Activated naive CD4-positive, alpha-beta T cell treated with anti-CD3 and anti-CD28 coated beads, Interleukin-2, amount 50 U/mL, for 24 hours (primary cell): ENCODE results near the gene SLC27A2.

Experiments
- H3K27ac Mint-ChIP-seq: one replicate; pipeline ENCODE4 v1.8.0; 2021; ENCODE audit warnings: mild to moderate bottlenecking, mixed read lengths
- H3K27me3 Mint-ChIP-seq: one replicate; pipeline ENCODE4 v1.8.0; 2021; ENCODE audit warnings: mixed read lengths
- H3K36me3 Mint-ChIP-seq: one replicate; pipeline ENCODE4 v1.8.0; 2021; ENCODE audit warnings: mixed read lengths
- H3K4me1 Mint-ChIP-seq: one replicate; pipeline ENCODE4 v1.8.0; 2021; ENCODE audit warnings: mixed read lengths
- H3K4me3 Mint-ChIP-seq: one replicate; pipeline ENCODE4 v1.8.0; 2021; ENCODE audit warnings: mild to moderate bottlenecking, mixed read lengths
- H3K9me3 Mint-ChIP-seq: one replicate; pipeline ENCODE4 v1.8.0; 2021; ENCODE audit warnings: mixed read lengths

Gene SLC27A2

GRCh38 chr15:50206020-50206419, 24.0 kb downstream of the SLC27A2 start:
- no peaks in the 10 kb centered on the region for H3K4me1 Mint-ChIP-seq
- H3K36me3 Mint-ChIP-seq: peaks cover 3% of the 10 kb centered on the region
- peaks cover 3% of the 10 kb centered on the region for H3K27me3 Mint-ChIP-seq
- H3K27ac Mint-ChIP-seq: no peak overlapping the region
- H3K4me3 Mint-ChIP-seq: no peak overlapping the region
- peaks cover 2% of the 10 kb centered on the region for H3K9me3 Mint-ChIP-seq

GRCh38 chr15:50209809-50210208, 27.8 kb downstream of the SLC27A2 start:
- Mint-ChIP-seq H3K36me3 (peaks cover 6% of the 10 kb centered on the region), H3K4me1 (no peaks in the 10 kb centered on the region), H3K4me3 (no peak overlapping the region), H3K27me3 (peaks cover 5% of the 10 kb centered on the region), H3K9me3 (peaks cover 19% of the 10 kb centered on the region), H3K27ac (no peak overlapping the region)

- peaks cover 6% of the 10 kb centered on the region for H3K36me3 Mint-ChIP-seq
- no peak overlapping the region for H3K4me3 Mint-ChIP-seq
- no peak overlapping the region for H3K27ac Mint-ChIP-seq
- peaks cover 7% of the 10 kb centered on the region for H3K27me3 Mint-ChIP-seq
- no peaks in the 10 kb centered on the region for H3K4me1 Mint-ChIP-seq
- peaks cover 19% of the 10 kb centered on the region for H3K9me3 Mint-ChIP-seq
These were observed 28.6 kb downstream of the SLC27A2 start for GRCh38 chr15:50210462-50211157.

- no peaks in the 10 kb centered on the region for H3K36me3 Mint-ChIP-seq
- no peak overlapping the region for H3K27ac Mint-ChIP-seq
- H3K27me3 Mint-ChIP-seq: peaks cover 8% of the 10 kb centered on the region
- no peaks in the 10 kb centered on the region for H3K9me3 Mint-ChIP-seq
- no peak overlapping the region for H3K4me3 Mint-ChIP-seq
- H3K4me1 Mint-ChIP-seq: no peaks in the 10 kb centered on the region
These were observed 36.3 kb downstream of the SLC27A2 start for GRCh38 chr15:50218291-50218690.

GRCh38 chr15:50218691-50219090, 36.7 kb downstream of the SLC27A2 start:
- Mint-ChIP-seq H3K27ac (no peak overlapping the region), H3K9me3 (no peaks in the 10 kb centered on the region), H3K4me3 (no peak overlapping the region), H3K36me3 (no peaks in the 10 kb centered on the region), H3K4me1 (no peaks in the 10 kb centered on the region), H3K27me3 (peaks cover 8% of the 10 kb centered on the region)

- no peaks in the 10 kb centered on the region for H3K4me1 Mint-ChIP-seq
- H3K27me3 Mint-ChIP-seq: peaks cover 8% of the 10 kb centered on the region
- no peaks in the 10 kb centered on the region for H3K9me3 Mint-ChIP-seq
- no peak overlapping the region for H3K27ac Mint-ChIP-seq
- H3K36me3 Mint-ChIP-seq: no peaks in the 10 kb centered on the region
- no peak overlapping the region for H3K4me3 Mint-ChIP-seq
These were observed 37.8 kb downstream of the SLC27A2 start for GRCh38 chr15:50219820-50220219.

- H3K9me3 Mint-ChIP-seq: no peaks in the 10 kb centered on the region
- H3K27me3 Mint-ChIP-seq: no peaks in the 10 kb centered on the region
- H3K4me1 Mint-ChIP-seq: no peaks in the 10 kb centered on the region
- H3K27ac Mint-ChIP-seq: no peak overlapping the region
- no peak overlapping the region for H3K4me3 Mint-ChIP-seq
- no peaks in the 10 kb centered on the region for H3K36me3 Mint-ChIP-seq
These were observed 40.2 kb downstream of the SLC27A2 start for GRCh38 chr15:50222181-50222580.

GRCh38 chr15:50224606-50225005, 42.6 kb downstream of the SLC27A2 start:
- Mint-ChIP-seq H3K9me3 (no peaks in the 10 kb centered on the region), H3K4me1 (no peaks in the 10 kb centered on the region), H3K27me3 (no peaks in the 10 kb centered on the region), H3K36me3 (no peaks in the 10 kb centered on the region), H3K4me3 (no peak overlapping the region), H3K27ac (no peak overlapping the region)

GRCh38 chr15:50225057-50225456, 43.1 kb downstream of the SLC27A2 start:
- Mint-ChIP-seq H3K36me3 (no peaks in the 10 kb centered on the region), H3K27ac (no peak overlapping the region), H3K9me3 (no peaks in the 10 kb centered on the region), H3K27me3 (no peaks in the 10 kb centered on the region), H3K4me1 (no peaks in the 10 kb centered on the region), H3K4me3 (no peak overlapping the region)

- no peak overlapping the region for H3K4me3 Mint-ChIP-seq
- H3K9me3 Mint-ChIP-seq: no peaks in the 10 kb centered on the region
- no peaks in the 10 kb centered on the region for H3K4me1 Mint-ChIP-seq
- H3K27ac Mint-ChIP-seq: no peak overlapping the region
- no peaks in the 10 kb centered on the region for H3K36me3 Mint-ChIP-seq
- no peaks in the 10 kb centered on the region for H3K27me3 Mint-ChIP-seq
These were observed 43.9 kb downstream of the SLC27A2 start for GRCh38 chr15:50225938-50226337.

- Mint-ChIP-seq H3K36me3 (no peaks in the 10 kb centered on the region), H3K4me1 (no peaks in the 10 kb centered on the region), H3K9me3 (no peaks in the 10 kb centered on the region), H3K27me3 (no peaks in the 10 kb centered on the region), H3K27ac (no peak overlapping the region), H3K4me3 (no peak overlapping the region)
These were observed 45.1 kb downstream of the SLC27A2 start for GRCh38 chr15:50227076-50227475.

GRCh38 chr15:50228866-50229265, 46.9 kb downstream of the SLC27A2 start:
- no peaks in the 10 kb centered on the region for H3K36me3 Mint-ChIP-seq
- H3K4me1 Mint-ChIP-seq: no peaks in the 10 kb centered on the region
- H3K4me3 Mint-ChIP-seq: no peak overlapping the region
- H3K27ac Mint-ChIP-seq: no peak overlapping the region
- no peaks in the 10 kb centered on the region for H3K27me3 Mint-ChIP-seq
- no peaks in the 10 kb centered on the region for H3K9me3 Mint-ChIP-seq

GRCh38 chr15:50229336-50229735, 47.3 kb downstream of the SLC27A2 start:
- Mint-ChIP-seq H3K27ac (no peak overlapping the region), H3K36me3 (no peaks in the 10 kb centered on the region), H3K4me1 (no peaks in the 10 kb centered on the region), H3K27me3 (no peaks in the 10 kb centered on the region), H3K9me3 (no peaks in the 10 kb centered on the region), H3K4me3 (no peak overlapping the region)

GRCh38 chr15:50231761-50232160, 49.8 kb downstream of the SLC27A2 start:
- H3K9me3 Mint-ChIP-seq: no peaks in the 10 kb centered on the region
- no peaks in the 10 kb centered on the region for H3K4me1 Mint-ChIP-seq
- H3K27ac Mint-ChIP-seq: no peak overlapping the region
- H3K36me3 Mint-ChIP-seq: no peaks in the 10 kb centered on the region
- H3K27me3 Mint-ChIP-seq: no peaks in the 10 kb centered on the region
- H3K4me3 Mint-ChIP-seq: no peak overlapping the region

GRCh38 chr15:50232791-50233190, 50.8 kb downstream of the SLC27A2 start:
- no peaks in the 10 kb centered on the region for H3K4me1 Mint-ChIP-seq
- H3K27me3 Mint-ChIP-seq: no peaks in the 10 kb centered on the region
- H3K9me3 Mint-ChIP-seq: no peaks in the 10 kb centered on the region
- H3K27ac Mint-ChIP-seq: no peak overlapping the region
- no peaks in the 10 kb centered on the region for H3K36me3 Mint-ChIP-seq
- no peak overlapping the region for H3K4me3 Mint-ChIP-seq

- Mint-ChIP-seq H3K4me3 (no peak overlapping the region), H3K4me1 (no peaks in the 10 kb centered on the region), H3K27me3 (no peaks in the 10 kb centered on the region), H3K9me3 (no peaks in the 10 kb centered on the region), H3K36me3 (no peaks in the 10 kb centered on the region), H3K27ac (no peak overlapping the region)
These were observed 51.3 kb downstream of the SLC27A2 start for GRCh38 chr15:50233192-50233736.

GRCh38 chr15:50234764-50235163, 52.8 kb downstream of the SLC27A2 start:
- no peak overlapping the region for H3K27ac Mint-ChIP-seq
- H3K36me3 Mint-ChIP-seq: no peaks in the 10 kb centered on the region
- H3K9me3 Mint-ChIP-seq: no peaks in the 10 kb centered on the region
- H3K27me3 Mint-ChIP-seq: no peaks in the 10 kb centered on the region
- no peaks in the 10 kb centered on the region for H3K4me1 Mint-ChIP-seq
- H3K4me3 Mint-ChIP-seq: no peak overlapping the region
